Kidney glomerular epithelial cell (primary cell): ENCODE results near the gene MET.
A peak's percentile ranks its signal among the peaks of the same experiment; 100 is the strongest.
"Not testable (repeated sequence)": the region's sequence is repeated elsewhere in the genome, so short reads cannot be mapped to it uniquely, and the experiment has no call there.

ENCODE experiments used
- DNase-seq: peaks from one replicate; lab custom pipeline; 2025; lab: John Stamatoyannopoulos, UW

Gene MET

GRCh38 chr7:116754186-116754585 is 82.2 kb downstream of the MET start:
- no peak for DNase-seq

GRCh38 chr7:116757283-116757682 is 85.3 kb downstream of the MET start:
- DNase-seq: no peak

GRCh38 chr7:116759642-116760041 is 87.6 kb downstream of the MET start:
- DNase-seq: not testable (repeated sequence)

- no peak for DNase-seq
Observed at GRCh38 chr7:116762971-116763370, 91.0 kb downstream of the MET start.

- no peak for DNase-seq
Observed at GRCh38 chr7:116763647-116764046, 91.7 kb downstream of the MET start.

- DNase-seq: no peak
Observed at GRCh38 chr7:116766881-116767280, 94.9 kb downstream of the MET start.

- peak; percentile 56 for DNase-seq
Observed at GRCh38 chr7:116769546-116769945, 97.5 kb downstream of the MET start.

GRCh38 chr7:116770941-116771340 is 98.9 kb downstream of the MET start:
- no peak for DNase-seq

- no peak for DNase-seq
Observed at GRCh38 chr7:116771640-116772039, 99.6 kb downstream of the MET start.

- peak; percentile 98 for DNase-seq
Observed at GRCh38 chr7:116772423-116772863, 100.4 kb downstream of the MET start.

GRCh38 chr7:116772926-116773749 is 101.1 kb downstream of the MET start:
- DNase-seq: no peak

GRCh38 chr7:116776046-116776445 is 104.0 kb downstream of the MET start:
- no peak for DNase-seq

GRCh38 chr7:116776610-116777289 is 104.8 kb downstream of the MET start:
- DNase-seq: peak; percentile 96

GRCh38 chr7:116777651-116778281 is 105.8 kb downstream of the MET start:
- DNase-seq: peak; percentile 41

- no peak for DNase-seq
Observed at GRCh38 chr7:116779216-116779615, 107.2 kb downstream of the MET start.

GRCh38 chr7:116779931-116780330 is 107.9 kb downstream of the MET start:
- DNase-seq: peak; percentile 50

GRCh38 chr7:116780521-116780920 is 108.5 kb downstream of the MET start:
- peak; percentile 16 for DNase-seq

- DNase-seq: no peak
Observed at GRCh38 chr7:116780966-116781365, 109.0 kb downstream of the MET start.

- DNase-seq: no peak
Observed at GRCh38 chr7:116781584-116781983, 109.6 kb downstream of the MET start.

- DNase-seq: peak; percentile 18
Observed at GRCh38 chr7:116782177-116782711, 110.2 kb downstream of the MET start.

GRCh38 chr7:116783666-116784318 is 111.8 kb downstream of the MET start:
- DNase-seq: no peak

- no peak for DNase-seq
Observed at GRCh38 chr7:116784647-116785046, 112.7 kb downstream of the MET start.
